OCI-LY3 (cell line): ENCODE measurements around the gene C6orf15.

ENCODE experiments used
- H2AFZ ChIP-seq: fragments of 200-600, 300-600 bp; shearing (Covaris generic); 2 replicates; pipeline ENCODE4 v1.6.0; 2014; ENCODE audit warnings: antibody characterized with exemption, low read depth, low read length
- H3K27ac ChIP-seq: fragments of 200-600, 300-600 bp; sonication (generic); 2 replicates; pipeline ENCODE4 v1.5.1; 2014; ENCODE audit warnings: mild to moderate bottlenecking, low read length, moderate library complexity, mixed read lengths
- H3K27me3 ChIP-seq: fragments of 200-600, 300-600 bp; sonication (generic); 2 replicates; pipeline ENCODE4 v1.6.1; 2014; ENCODE audit warnings: low read depth, low read length, mixed read lengths
- H3K36me3 ChIP-seq: fragments of 200-600, 300-600 bp; sonication (generic); replicated peaks from 2 replicates; pipeline ENCODE3; 2014; ENCODE audit warnings: low read depth, low read length, mixed read lengths
- H3K4me1 ChIP-seq: fragments of 300-600, 200-600 bp; sonication (generic); 2 replicates; pipeline ENCODE4 v1.6.1; 2014; ENCODE audit warnings: low read length, mixed read lengths
- H3K4me2 ChIP-seq: fragments of 200-600, 300-600 bp; sonication (generic); 2 replicates; pipeline ENCODE4 v1.6.1; 2014; ENCODE audit warnings: low read length, mixed read lengths
- H3K4me3 ChIP-seq: fragments of 300-600, 200-600 bp; sonication (generic); 2 replicates; pipeline ENCODE4 v1.5.1; 2014; ENCODE audit warnings: antibody characterized with exemption, mild to moderate bottlenecking, low read length, moderate library complexity
- H3K79me2 ChIP-seq: fragments of 300-600, 200-600 bp; shearing (Covaris generic); 2 replicates; pipeline ENCODE4 v1.6.1; 2014; ENCODE audit warnings: mild to moderate bottlenecking, low read length, mixed read lengths
- H3K9ac ChIP-seq: fragments of 300-600, 200-600 bp; shearing (Covaris generic); 2 replicates; pipeline ENCODE4 v1.6.0; 2014; ENCODE audit warnings: mild to moderate bottlenecking, low read length, moderate library complexity
- H3K9me3 ChIP-seq: fragments of 200-600, 300-600 bp; shearing (Covaris generic); 2 replicates; pipeline ENCODE4 v1.6.1; 2014; ENCODE audit warnings: low read length, mixed read lengths; ENCODE audit not compliant: insufficient read depth
- H4K20me1 ChIP-seq: fragments of 200-600, 300-600 bp; sonication (generic); 2 replicates; pipeline ENCODE4 v1.6.1; 2016; ENCODE audit warnings: low read length, mixed read lengths; ENCODE audit not compliant: insufficient read depth
- CTCF ChIP-seq: fragments of 200-600, 300-600 bp; sonication (generic); IDR thresholded peaks from 2 replicates; pipeline ENCODE4 v1.5.1; 2014; ENCODE audit warnings: antibody characterized with exemption, low read length, low read depth
- EZH2phosphoT487 ChIP-seq: fragments of 200-600 bp; shearing (Covaris generic); IDR thresholded peaks from 2 replicates; pipeline ENCODE4 v1.6.1; 2018; ENCODE audit warnings: antibody characterized with exemption, mixed run types, low read depth

The C6orf15 gene

GRCh38 chr6:31081872-31082271, 30.5 kb downstream of the C6orf15 start:
- Histone ChIP-seq H4K20me1 (no peaks in the 10 kb centered on the region), H3K4me1 (peaks cover 30% of the 10 kb centered on the region), H2AFZ (no peak overlapping the region), H3K27me3 (0 out of 2 replicates have a peak, but pooled peaks cover 4% of the 10 kb centered on the region), H3K4me2 (no peak overlapping the region), H3K9ac (no peak overlapping the region), H3K4me3 (no peak overlapping the region), H3K9me3 (no peaks in the 10 kb centered on the region), H3K79me2 (no peaks in the 10 kb centered on the region), H3K27ac (no peak overlapping the region), H3K36me3 (no peaks in the 10 kb centered on the region)
- TF ChIP-seq EZH2phosphoT487: no peak
- TF ChIP-seq CTCF: no peak

GRCh38 chr6:31079656-31080261, 32.6 kb downstream of the C6orf15 start:
- Histone ChIP-seq H3K9me3 (no peaks in the 10 kb centered on the region), H3K27me3 (0 out of 2 replicates have a peak, but pooled peaks cover 4% of the 10 kb centered on the region), H3K4me1 (peaks cover 24% of the 10 kb centered on the region), H3K9ac (0 out of 2 replicates have a peak overlapping the region, but pooled peaks have one; percentile 32), H2AFZ (peak overlapping the region; percentile 98), H4K20me1 (no peaks in the 10 kb centered on the region), H3K4me3 (peak overlapping the region; percentile 74), H3K27ac (no peak overlapping the region), H3K79me2 (no peaks in the 10 kb centered on the region), H3K4me2 (peak overlapping the region; percentile 76), H3K36me3 (no peaks in the 10 kb centered on the region)
- TF ChIP-seq CTCF (peak; percentile 66), EZH2phosphoT487 (no peak)

GRCh38 chr6:31076611-31077010, 35.8 kb downstream of the C6orf15 start:
- no peak overlapping the region for H3K27ac ChIP-seq
- TF ChIP-seq EZH2phosphoT487 (no peak), CTCF (no peak)
- no peak overlapping the region for H2AFZ ChIP-seq
- H3K4me1 ChIP-seq: peaks cover 7% of the 10 kb centered on the region
- H3K9ac ChIP-seq: no peak overlapping the region
- no peaks in the 10 kb centered on the region for H3K79me2 ChIP-seq
- H3K4me2 ChIP-seq: no peak overlapping the region
- H3K36me3 ChIP-seq: no peaks in the 10 kb centered on the region
- no peaks in the 10 kb centered on the region for H3K27me3 ChIP-seq
- no peak overlapping the region for H3K4me3 ChIP-seq
- no peaks in the 10 kb centered on the region for H3K9me3 ChIP-seq
- H4K20me1 ChIP-seq: no peaks in the 10 kb centered on the region

- Histone ChIP-seq H4K20me1 (no peaks in the 10 kb centered on the region), H3K27ac (no peak overlapping the region), H3K9ac (no peak overlapping the region), H3K79me2 (no peaks in the 10 kb centered on the region), H2AFZ (no peak overlapping the region), H3K4me3 (no peak overlapping the region), H3K27me3 (no peaks in the 10 kb centered on the region), H3K9me3 (no peaks in the 10 kb centered on the region), H3K36me3 (no peaks in the 10 kb centered on the region), H3K4me1 (peaks cover 8% of the 10 kb centered on the region), H3K4me2 (no peak overlapping the region)
- TF ChIP-seq CTCF (no peak), EZH2phosphoT487 (no peak)
Observed at GRCh38 chr6:31075528-31075927, 36.8 kb downstream of the C6orf15 start.
